ENCODE data around the gene GRIK1. TPM values are rescaled to one million over a fixed set of nuclear protein-coding genes. Genes with fewer than 3 reads are reported as not detected.

GRIK1 gene
- polyA plus RNA-seq, 10 donors, result 0.19 to 3.4 (median 0.55) TPM

DNA sequence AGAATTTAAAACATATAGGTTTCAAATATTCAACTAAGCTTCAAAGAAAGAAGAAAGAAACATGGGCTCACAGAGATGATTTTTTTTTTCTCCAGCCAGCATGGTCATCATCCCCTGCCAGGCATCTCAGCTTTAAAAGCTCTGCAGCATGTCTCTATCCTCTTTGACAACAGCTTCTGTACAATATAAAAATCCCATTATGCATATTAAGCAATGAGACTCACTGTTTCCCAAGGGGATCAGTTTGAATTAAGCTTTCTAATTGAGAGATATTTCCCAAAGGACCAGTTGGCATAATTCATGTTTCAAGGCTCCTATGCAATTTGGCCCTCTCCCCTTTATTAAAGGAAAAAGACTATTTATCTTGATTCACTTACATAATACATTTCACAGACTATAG lies 220.3 kb downstream of the GRIK1 start:
- no peak for DNase-seq

DNA sequence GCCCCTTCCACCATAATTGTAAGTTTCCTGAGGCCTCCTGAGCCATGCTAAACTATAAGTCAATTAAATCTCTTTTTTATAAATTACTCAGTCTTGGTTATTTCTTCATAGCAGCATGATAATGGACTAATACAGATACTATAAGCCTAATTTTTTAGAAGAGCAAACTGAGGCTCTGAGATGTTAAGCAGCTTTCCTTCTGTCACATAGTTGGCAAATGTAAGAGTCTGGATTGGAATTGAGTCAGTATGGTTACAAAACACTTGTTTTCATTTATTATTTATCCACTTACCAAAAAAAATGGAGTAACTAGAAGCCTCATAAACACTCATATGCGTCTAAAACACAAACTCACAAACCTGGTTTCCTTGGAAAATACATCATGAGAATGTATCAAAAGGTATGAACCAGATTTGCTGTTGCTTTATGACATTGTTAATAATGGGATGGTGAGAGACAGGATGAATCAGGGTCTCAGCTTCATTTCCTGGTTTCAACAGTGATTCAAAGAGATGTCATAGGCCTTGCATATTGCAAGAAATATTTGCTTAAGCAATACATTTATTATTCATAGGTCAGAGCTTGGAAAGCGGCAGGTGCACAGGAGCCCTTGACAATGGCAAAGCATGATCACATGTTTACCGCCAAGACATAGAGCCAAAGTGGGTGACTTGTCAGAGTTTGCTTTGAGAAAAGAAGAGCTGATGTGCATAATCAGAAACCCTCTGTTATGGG lies 221.5 kb downstream of the GRIK1 start:
- no peak for DNase-seq

DNA sequence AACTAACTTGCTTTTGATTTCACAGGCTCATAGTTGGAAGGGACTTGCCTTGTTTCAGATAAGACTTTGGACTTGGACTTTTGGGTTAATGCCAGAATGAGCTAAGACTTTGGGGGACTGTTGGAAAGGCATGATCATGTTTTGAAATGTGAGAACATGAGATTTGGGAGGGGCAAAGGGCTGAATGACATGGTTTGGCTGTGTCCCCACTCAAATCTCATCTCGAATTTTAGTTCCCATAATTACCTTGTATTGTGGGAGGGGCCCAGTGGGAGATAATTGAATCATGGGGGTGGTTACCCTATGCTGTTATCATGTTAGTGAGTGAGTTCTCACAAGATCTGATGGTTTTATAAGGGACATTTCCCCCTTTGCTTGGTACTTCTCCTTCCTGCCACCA lies 222.1 kb downstream of the GRIK1 start:
- DNase-seq, result no peak

DNA sequence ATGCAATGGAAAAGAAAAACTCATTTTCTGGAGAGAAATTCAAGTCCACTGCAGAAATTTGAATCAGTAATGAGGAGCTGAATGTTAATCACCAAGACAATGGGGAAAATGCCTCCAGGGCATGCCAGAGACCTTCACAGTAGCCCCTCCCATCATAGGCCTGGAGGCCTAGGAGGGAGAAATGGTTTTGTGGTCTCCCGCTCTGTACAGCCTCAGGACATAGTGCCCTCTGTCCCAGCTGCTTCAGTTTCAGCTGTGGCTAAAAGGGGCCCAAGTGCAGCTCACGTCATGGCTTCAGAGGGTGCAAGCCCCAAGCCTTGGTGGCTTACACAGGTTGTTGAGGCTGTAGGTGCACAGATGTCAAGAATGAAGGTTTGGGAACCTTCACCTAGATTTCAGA lies 223.0 kb downstream of the GRIK1 start:
- no peak for DNase-seq

DNA sequence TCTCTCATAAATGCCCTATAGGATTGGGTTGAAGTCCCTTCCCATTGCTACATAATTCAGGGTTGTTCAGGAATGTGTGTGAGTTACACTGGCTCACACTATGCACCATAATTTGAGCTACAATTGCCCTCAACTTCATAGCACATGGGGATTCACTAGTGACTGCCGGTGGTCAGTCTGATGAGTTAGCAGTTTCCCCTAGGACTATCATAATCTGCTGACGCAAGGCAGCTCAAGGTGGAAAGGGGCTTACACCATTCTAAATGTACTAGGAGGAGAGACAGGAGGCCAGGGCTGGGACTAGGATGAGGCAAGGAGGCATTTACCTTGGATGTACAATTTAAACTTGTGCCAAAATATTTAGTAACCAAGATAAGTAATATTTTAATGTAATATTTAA lies 224.7 kb downstream of the GRIK1 start:
- DNase-seq, result no peak

DNA sequence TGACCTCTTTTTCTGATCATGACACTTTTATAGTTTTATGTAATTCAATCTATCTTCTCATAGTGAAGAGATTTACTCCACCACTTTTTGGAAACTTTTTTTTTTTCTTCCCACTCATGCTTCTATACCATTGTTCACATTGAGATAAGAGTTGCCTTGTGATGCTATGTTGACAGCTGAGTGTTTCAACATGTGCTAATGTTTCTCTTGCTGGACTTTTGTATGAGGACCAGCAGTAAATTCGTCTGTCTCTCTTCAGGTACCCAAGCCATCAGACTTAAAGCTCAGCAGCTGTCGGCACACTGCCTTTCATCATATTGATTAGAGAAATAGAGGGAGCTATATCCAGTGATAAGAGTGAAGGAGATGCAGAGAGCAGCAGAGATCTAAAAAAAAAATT lies 227.0 kb downstream of the GRIK1 start:
- DNase-seq, result no peak

DNA sequence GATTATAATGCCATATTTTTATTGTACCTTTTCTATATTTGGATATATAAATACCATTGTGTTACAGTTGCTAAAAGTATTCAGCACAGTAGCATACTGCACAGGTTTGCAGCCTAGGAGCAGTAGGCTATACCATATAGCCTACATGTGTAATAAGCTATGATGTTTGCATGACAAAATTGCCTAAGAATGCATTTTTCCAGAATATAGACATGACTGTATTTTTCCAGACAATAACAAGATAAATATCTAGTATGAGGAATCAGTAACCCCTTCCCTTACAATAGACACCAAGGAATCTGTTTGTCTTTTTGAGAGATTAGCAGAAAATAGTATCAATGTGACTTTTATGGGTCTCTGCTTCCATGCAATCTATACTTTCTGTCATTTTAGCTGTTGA lies 228.6 kb downstream of the GRIK1 start:
- no peak for DNase-seq

DNA sequence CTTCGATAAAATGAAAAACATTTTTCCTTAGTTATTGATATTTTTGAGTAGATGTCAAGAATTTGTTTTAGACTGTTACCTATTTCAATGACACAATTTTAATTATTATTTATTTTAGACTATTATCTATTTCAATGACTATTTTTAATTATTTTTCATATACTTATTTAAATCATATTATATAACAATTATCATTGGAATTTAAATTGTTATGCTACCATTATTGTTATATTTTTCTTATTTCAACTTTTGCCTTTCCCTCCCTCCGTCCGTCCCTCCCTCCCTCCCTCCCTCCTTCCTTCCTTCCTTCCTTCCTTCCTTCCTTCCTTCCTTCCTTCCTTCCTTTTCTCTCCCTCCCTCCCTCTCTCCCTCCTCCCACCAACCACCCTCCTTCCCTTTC lies 229.3 kb downstream of the GRIK1 start:
- no peak for DNase-seq

DNA sequence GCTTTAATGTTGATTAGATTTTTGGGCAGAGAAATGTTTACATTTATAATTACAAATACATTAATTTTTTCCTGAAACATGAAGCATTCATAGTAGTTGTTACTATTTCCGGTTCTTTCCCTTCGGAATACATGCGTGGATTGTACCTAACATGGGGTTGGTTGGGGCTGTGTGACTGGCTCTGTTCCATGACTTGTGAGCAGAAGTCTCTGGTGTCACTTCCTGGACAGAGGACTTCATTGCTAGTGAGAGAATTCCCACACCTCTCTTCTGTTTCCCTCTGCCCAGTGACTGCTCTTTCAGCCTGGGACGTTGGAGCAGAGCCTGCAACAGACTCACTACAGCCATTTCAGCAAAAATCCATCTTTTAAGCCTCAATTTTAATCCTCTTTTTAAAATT lies 231.4 kb downstream of the GRIK1 start:
- DNase-seq, result peak in 2 of 3 donors; percentile 8 to 20

DNA sequence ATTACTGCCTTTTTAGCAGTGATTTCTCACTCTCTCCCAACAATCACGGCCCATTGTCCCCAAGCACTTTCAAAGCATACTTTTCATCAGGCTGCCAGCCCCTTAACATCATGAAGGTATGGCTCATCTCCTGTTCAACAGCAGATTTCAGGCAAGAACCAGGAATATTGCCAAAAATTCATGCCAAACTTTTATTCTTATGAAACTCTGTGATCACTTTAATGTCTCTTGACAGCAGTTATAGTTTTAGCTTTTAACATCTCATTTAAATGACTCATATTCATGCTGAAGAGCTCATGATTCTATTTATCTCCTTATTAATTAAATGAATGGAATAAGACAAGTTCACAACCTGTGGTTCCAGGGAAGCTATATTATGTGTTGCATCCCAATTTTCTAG lies 235.1 kb downstream of the GRIK1 start:
- peak in 2 of 3 donors; percentile 9 to 10 for DNase-seq

DNA sequence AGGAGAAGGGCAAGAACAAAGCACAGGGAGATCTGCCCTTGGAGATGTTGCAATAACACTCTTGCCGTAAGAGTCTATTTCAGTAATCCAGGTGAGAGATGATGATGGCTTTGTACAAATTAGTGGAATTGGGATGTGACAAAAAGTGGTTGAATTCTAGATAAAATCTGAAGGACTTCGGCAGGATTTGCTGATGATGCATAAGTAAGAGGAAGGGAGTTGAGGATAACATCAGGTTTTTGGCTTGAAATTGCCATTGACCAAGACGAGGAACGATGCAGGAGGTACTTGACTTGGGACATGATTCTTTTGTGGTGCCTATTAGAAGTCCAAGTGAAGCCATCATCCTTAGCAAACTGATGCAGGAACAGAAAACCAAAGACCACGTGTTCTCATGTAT lies 238.1 kb downstream of the GRIK1 start:
- no peak for DNase-seq

DNA sequence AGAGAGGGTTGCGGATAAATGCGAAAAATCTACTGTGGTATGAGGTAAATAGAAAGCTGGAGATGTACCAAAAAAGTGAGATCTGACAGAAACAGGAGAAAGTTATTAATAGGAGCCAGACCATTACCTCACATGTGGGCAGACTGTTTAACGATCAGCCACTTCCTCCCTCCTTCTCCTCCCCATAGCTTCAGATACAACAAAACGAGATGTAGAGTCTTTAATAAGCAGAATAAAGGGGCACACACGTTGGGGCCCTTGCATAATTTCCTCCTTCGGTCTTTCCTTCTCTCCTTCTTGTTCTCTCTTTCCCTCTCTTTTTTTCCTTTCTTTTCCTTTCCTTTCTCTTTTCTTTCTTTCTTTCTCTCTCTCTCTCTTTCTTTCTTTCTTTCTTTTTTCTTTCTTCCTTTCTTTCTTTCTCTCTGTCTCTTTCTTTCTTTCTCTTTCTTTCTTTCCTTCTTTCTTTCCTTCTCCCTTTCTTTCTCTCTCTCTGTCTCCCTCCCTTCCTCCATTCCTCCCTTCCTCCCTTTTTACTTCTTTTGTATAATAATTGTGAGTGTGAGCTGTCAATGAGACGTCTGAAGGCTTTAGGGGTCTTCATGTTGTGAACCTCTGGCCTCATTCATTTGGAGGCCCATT lies 242.1 kb downstream of the GRIK1 start:
- no peak for DNase-seq

DNA sequence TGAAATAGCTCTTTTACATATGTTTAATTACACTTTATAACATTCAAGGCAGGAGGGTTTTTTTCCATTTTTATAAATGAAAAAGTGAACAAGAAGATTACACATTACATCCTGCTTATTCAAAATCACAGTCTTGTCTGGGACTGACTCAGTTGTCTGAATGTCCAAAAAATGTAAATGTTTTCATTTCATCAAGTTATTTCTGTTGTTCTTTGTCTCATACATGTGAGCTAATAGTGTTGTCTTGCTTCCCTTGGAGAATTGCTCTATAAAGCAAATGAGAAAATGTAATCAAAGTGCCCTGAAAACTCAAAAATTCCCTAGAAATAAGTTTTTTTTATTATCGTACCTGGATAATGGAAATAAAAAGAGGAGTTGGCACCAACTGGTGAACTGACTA lies 242.9 kb downstream of the GRIK1 start:
- DNase-seq, result no peak

DNA sequence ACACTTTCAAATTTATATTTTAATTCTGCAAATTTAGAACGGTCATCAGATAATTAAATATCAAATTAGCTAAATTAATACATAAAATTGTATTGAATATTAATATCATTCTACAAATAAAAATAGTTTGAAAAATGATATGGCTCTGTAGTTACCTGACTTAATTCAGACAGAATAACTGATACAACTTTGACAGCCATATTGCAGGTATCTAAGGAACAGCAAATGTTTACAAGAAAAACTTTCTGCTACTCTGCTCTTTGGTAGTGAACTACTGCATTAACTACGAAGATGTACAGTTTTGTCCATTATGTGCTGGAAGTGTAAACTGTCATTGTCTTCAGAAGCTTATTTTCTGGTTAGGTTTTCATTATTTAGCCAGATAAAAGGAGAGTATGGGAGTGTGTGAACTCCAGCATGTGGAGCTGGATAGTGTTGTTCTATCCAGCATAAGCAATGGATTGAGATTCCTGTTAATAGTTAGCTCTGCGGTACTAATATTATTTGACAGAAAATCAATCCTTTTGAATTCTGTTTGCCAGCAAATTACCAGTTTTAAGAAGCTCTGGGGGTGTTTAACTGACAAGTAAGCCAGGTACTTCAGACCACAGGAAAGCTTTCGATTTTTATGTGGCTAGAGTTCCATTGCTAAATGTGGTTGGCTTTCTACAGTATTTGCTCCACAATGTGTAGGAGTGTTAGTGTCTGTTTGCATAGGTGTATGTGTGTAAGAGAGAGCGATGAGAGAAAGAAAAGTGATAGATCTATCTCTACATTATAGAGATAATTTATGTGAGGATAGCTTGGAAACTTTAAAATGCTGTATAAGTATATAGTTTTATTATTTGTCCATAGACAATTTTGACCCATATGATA lies 247.9 kb downstream of the GRIK1 start:
- DNase-seq, result no peak

DNA sequence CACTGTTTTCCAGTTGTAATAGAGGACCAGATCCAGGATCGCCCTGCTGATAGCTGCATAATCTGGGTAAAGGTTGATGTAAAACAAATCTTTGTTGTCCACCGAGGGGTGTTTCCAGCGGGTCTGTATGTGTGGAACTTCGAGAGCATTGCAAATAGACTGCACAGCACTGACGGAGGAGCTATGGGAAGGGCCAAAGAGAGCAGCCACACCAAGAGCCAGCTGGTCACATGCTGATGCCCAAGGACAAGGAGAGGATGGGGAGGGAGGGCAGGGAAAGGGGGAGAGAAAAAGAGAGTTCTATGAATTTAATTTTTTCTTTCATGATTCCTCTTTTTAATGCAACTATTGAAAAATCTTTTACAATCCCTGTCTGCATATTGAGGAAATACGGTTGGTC lies 250.0 kb downstream of the GRIK1 start:
- no peak for DNase-seq

DNA sequence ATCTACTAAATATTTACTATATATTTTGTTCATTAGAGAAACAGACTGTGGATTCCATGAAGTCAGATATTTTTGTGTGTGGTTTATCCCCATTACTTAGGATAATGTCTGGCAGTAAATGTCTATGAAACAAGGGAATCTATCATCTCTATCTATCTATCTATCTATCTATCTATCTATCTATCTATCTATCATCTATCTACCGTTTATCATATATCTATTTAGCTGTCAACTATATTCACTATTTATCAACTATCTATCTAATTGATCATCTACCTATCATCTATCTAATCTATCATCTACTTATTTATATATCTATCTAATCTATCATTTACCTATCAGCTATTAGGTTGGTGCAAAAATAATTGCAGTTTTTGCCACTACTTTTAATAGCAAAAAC lies 255.7 kb downstream of the GRIK1 start:
- DNase-seq, result no peak

DNA sequence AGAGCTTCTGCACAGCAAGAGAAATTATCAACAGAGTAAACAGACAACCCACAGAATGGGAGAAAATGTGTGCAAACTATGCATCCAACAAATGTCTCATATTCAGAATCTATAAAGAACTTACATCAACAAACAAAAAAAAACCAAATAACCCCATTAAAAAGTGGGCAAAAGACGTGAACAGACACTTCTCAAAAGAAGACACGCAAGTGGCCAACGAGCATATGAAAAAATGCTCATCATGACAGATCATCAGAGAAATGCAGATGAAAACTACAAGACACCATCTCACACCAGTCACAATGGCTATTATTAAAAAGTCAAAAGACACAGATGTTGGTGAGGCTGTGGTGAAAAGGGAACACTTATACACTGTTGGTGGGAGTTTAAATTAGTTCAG lies 257.0 kb downstream of the GRIK1 start:
- DNase-seq, result no peak

DNA sequence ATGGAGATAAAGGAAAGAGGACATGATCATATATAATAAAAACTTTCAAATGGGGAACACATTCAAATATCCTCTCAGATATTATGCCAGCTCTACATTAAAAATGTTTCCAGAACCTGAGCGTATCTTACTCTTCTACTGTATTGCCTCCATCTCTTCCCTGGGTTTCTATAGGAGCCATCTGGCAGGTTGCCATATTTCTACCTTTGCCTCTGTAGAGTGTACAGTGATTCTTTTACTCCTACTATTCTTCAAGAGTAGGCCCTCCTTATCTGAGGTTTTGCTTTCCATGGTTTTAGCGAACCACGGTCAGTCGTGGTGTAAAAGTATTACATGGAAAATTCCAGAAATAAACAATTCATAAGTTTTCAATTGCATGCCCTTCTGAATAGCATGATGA lies 259.5 kb downstream of the GRIK1 start:
- no peak for DNase-seq

DNA sequence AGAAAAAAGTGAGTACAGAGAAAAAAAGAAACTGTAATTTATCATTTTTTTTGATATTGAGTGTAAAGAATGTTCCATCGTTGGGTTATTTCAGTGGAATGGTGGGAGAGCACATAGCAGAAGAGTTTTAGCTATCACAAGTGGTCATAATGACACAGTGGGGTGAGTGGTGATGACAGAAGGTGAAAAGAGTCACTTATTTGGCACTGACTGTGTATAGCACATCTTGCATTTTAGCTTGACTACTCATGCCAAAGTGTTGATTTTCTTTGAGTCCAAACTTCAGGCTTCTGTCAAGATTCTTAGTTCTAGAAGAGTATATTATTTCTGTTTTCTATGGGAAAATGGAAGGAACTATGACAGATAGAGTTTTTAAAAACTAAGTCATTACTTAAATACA lies 261.2 kb downstream of the GRIK1 start:
- DNase-seq, result no peak

DNA sequence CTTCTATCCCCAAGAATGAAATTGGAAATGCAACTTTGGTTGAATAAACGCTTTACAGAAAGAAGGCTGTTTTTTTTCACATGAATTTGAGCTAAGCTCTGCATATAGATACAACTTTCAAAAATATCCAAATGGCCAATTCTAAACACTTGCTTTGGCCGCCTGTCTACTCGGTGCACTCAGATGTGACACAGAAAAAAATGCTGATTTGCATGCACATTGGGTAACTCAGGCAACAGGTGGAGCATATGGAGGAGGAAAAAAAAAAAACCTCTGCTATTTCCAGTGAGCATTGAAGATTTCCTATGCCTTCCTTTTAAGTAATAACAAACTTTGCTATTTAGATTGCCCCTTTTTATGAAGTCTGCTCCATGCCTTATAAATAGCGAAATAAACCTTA lies 262.5 kb downstream of the GRIK1 start:
- DNase-seq, result no peak

DNA sequence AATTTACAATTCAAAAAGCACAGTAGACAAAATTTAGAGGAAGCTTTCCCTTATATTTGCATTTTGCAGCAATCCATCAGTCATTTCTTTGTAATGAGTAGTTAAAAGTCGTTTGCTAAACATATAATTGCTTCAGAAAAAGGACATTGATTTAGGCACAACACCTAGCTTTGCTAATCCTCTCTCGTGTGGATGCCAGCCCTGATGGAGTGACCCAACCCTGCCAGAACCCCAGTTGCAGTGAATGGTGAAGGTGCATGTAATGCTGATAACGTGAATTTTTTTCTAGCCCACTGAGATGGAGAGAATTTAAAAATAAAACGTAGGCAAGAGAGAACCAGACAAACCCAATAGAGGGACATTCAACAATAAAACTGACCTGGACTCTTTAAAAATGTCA lies 263.4 kb downstream of the GRIK1 start:
- no peak for DNase-seq

DNA sequence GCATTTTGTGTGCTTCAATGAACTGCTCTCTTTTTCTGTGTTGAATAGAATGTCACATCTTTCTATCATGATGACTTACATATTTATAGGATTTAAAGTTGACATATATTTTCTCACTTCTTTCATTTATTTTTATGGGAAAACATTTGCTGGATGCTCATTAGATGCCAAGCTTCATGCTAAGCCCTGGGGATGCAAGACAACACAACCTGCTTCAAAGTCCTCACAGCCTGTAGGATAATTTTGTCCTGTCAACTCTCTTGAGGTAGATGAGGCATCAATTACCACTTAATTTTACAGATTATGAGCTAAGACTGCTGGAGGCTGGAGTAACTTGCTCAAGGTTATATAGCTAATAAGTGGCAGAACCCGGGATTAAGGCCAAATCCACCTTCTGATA lies 264.3 kb downstream of the GRIK1 start:
- DNase-seq, result no peak

DNA sequence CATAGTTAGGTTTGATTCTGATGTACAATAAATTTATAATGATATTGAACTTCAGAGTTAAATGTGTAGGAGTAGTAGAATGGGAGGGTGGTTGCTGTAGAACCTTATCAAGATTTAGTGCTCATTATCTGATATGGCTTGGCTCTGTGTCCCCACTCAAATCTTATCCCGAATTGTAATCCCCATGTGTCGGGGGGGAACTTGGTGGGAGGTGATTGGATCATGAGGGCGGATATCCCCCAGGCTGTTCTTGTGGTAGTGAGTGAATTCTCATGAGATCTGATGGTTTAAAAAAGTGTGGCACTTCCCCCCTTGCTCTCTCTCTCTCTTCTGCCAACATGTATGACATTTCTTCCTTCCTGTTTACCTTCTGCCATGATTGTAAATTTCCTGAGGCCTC lies 265.5 kb downstream of the GRIK1 start:
- no peak for DNase-seq
